Measurements from ENCODE around the gene SLCO4A1.
"Not testable (repeated sequence)": the region's sequence is repeated elsewhere in the genome, so short reads cannot be mapped to it uniquely, and the experiment has no call there.

The SLCO4A1 gene

GRCh38 chr20:62621251-62622110 is 20.8 kb upstream of the SLCO4A1 start:
- H3K27ac ChIP-seq: peak overlapping the region in 3 of 21 experiments; percentile 60 to 89 (median 84)
- no peak overlapping the region for H3K4me3 ChIP-seq

- Histone ChIP-seq H3K27ac (peak overlapping the region in 14 of 21 experiments; percentile 67 to 93 (median 81)), H3K4me3 (no peak overlapping the region)
Observed at GRCh38 chr20:62622178-62622876, 20.0 kb upstream of the SLCO4A1 start.

GRCh38 chr20:62622877-62623487 is 19.3 kb upstream of the SLCO4A1 start:
- no peak overlapping the region for H3K4me3 ChIP-seq

GRCh38 chr20:62623488-62624324 is 18.6 kb upstream of the SLCO4A1 start:
- Histone ChIP-seq H3K27ac (peak overlapping the region; percentile 47 to 93 (median 80)), H3K4me3 (peak overlapping the region in 3 of 7 experiments; percentile 1 to 12 (median 11))

More at GRCh38 chr20:62622877-62623487, 19.3 kb upstream of the SLCO4A1 start:
- peak overlapping the region; percentile 47 to 93 (median 80) for H3K27ac ChIP-seq

- H3K27ac ChIP-seq: peak overlapping the region in 20 of 21 experiments; percentile 2 to 93 (median 80)
- peak overlapping the region in 2 of 7 experiments; percentile 1 to 12 for H3K4me3 ChIP-seq
Observed at GRCh38 chr20:62624325-62624690, 18.0 kb upstream of the SLCO4A1 start.

GRCh38 chr20:62624719-62625453 is 17.4 kb upstream of the SLCO4A1 start:
- Histone ChIP-seq H3K27ac (peak overlapping the region in 13 of 21 experiments; percentile 2 to 93 (median 80)), H3K4me3 (no peak overlapping the region)

GRCh38 chr20:62625516-62625915 is 16.8 kb upstream of the SLCO4A1 start:
- Histone ChIP-seq H3K27ac (peak overlapping the region in 1 of 21 experiments; percentile 33), H3K4me3 (no peak overlapping the region)

GRCh38 chr20:62625921-62626547 is 16.3 kb upstream of the SLCO4A1 start:
- H3K27ac ChIP-seq: peak overlapping the region in 1 of 21 experiments; percentile 28
- H3K4me3 ChIP-seq: no peak overlapping the region

GRCh38 chr20:62627425-62627824 is 14.9 kb upstream of the SLCO4A1 start:
- H3K27ac ChIP-seq, H3K4me3 ChIP-seq: not testable (repeated sequence)

- Histone ChIP-seq H3K4me3 (no peak overlapping the region), H3K27ac (peak overlapping the region in 1 of 21 experiments; percentile 24)
Observed at GRCh38 chr20:62627901-62628612, 14.2 kb upstream of the SLCO4A1 start.

GRCh38 chr20:62628691-62629090 is 13.6 kb upstream of the SLCO4A1 start:
- H3K4me3 ChIP-seq: no peak overlapping the region
- H3K27ac ChIP-seq: peak overlapping the region in 1 of 21 experiments; percentile 24

- no peak overlapping the region for H3K27ac ChIP-seq
Observed at GRCh38 chr20:62629864-62630470, 12.3 kb upstream of the SLCO4A1 start.

GRCh38 chr20:62631336-62632308 is 10.7 kb upstream of the SLCO4A1 start:
- Histone ChIP-seq H3K27ac (no peak overlapping the region), H3K4me3 (no peak overlapping the region)

More at GRCh38 chr20:62629864-62630470, 12.3 kb upstream of the SLCO4A1 start:
- no peak overlapping the region for H3K4me3 ChIP-seq

GRCh38 chr20:62632575-62633090 is 9.7 kb upstream of the SLCO4A1 start:
- no peak overlapping the region for H3K27ac ChIP-seq

GRCh38 chr20:62633598-62634329 is 8.5 kb upstream of the SLCO4A1 start:
- Histone ChIP-seq H3K27ac (no peak overlapping the region), H3K4me3 (no peak overlapping the region)

More at GRCh38 chr20:62632575-62633090, 9.7 kb upstream of the SLCO4A1 start:
- H3K4me3 ChIP-seq: no peak overlapping the region
